Body of pancreas (tissue), 4 donors: ENCODE results near the gene TUBB1. TPM values are rescaled to one million over a fixed set of nuclear protein-coding genes. Genes with fewer than 3 reads are reported as not detected.
A peak's percentile ranks its signal among the peaks of the same experiment; 100 is the strongest.

ENCODE experiments used
- ATAC-seq: fragments of 150-250 bp; one replicate; pipeline ENCODE4 v1.9.1; 2016
- DNase-seq, 4 donors: peaks; one replicate each; pipeline ENCODE4 v3.0.0-alpha.2; 2019
- H3K27ac ChIP-seq, 4 donors: fragments of 200-600 bp; sonication (generic); 1 replicate in 3 of 4; 2 replicates in 1 of 4; pipeline versions ENCODE4 v1.5.1 to v1.6.1; 2016 to 2019; ENCODE audit warnings: mild to moderate bottlenecking in 1 of 4, mixed read lengths in 1 of 4, moderate library complexity in 1 of 4
- H3K27me3 ChIP-seq, 2 donors: fragments of 200-600 bp; sonication (generic); one replicate each; pipeline ENCODE4 v1.6.0; 2016; ENCODE audit warnings: mild to moderate bottlenecking in 1 of 2
- H3K36me3 ChIP-seq, 2 donors: fragments of 200-600 bp; sonication (generic); replicated peaks in 1 of 2; 2 replicates each; pipeline ENCODE4 v1.5.1; 2016; ENCODE audit warnings: low read depth in 2 of 2; ENCODE audit not compliant: insufficient read depth in 1 of 2
- H3K4me1 ChIP-seq: fragments of 200-600 bp; sonication (generic); one replicate; pipeline ENCODE4 v1.6.0; 2016
- H3K4me3 ChIP-seq, 2 donors: fragments of 200-600 bp; sonication (generic); 1 replicate in 1 of 2; 2 replicates in 1 of 2; pipeline ENCODE4 v1.5.1; 2016 to 2019
- H3K9me3 ChIP-seq, 3 donors: fragments of 200-600 bp; sonication (generic); 1 replicate in 2 of 3; 2 replicates in 1 of 3; pipeline ENCODE4 v1.5.1; 2016
- CTCF ChIP-seq, 7 experiments: fragments of 450-650 bp in 4 of 7; fragments of 200-600 bp in 3 of 7; sonication (generic) in 3 of 7; IDR thresholded peaks; one replicate each; pipeline ENCODE4 v1.5.1; 2016 to 2019; ENCODE audit warnings: antibody characterized with exemption in 7 of 7
- POLR2A ChIP-seq, 3 donors: fragments of 450-650 bp; IDR thresholded peaks; one replicate each; pipeline ENCODE4 v1.6.1; 2016; ENCODE audit warnings: antibody characterized with exemption in 3 of 3, mild to moderate bottlenecking in 2 of 3
- WGBS, 2 donors: methylation state at CpG; one replicate each; pipeline ENCODE4 v1.1.5; 2017; 5-methylcytosine and 5-hydroxymethylcytosine counted together
- intact Hi-C: fragments of 100-400 bp; cut with DNase I; formaldehyde crosslinking; loops from one replicate; pipeline ENCODE4 v1.15.1; 2023
- total RNA-seq, 2 donors: library from RNA; depleted of rRNA; stranded (reverse); fragments of >200 nt; gene quantifications; one replicate each; pipeline ENCODE4 v1.1.0, GENCODE V29; 2016

The TUBB1 gene
- total RNA-seq, 2 donors from 2014 or later, result not detected

DNA sequence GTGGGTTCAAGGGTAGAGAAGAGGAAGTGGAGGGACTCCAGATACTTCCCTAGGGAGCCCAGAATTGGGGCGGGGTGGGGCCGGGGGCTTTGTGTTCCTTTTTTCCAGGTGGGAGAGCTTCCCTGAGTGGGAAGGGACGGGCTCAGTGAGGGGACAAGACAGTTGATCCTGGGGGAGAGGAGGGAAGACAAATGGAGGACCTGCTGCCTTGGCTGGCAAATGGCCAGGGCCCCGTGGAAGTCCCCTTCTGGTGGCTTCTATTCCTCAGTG is 14.8 kb upstream of the TUBB1 start:
- Histone ChIP-seq H3K4me3 (no peak overlapping the region), H3K27me3 (no peaks in the 10 kb centered on the region), H3K4me1 (peaks cover 29% of the 10 kb centered on the region), H3K36me3 (peaks cover 0 to 6% of the 10 kb centered on the region in 2 donors), H3K27ac (peak overlapping the region in 2 of 4 donors; percentile 30 to 81), H3K9me3 (no peaks in the 10 kb centered on the region)
- DNase-seq (peak in 2 of 4 donors; percentile 39 to 61), ATAC-seq (no peak)
- TF ChIP-seq CTCF (IDR thresholded peaks at IDR 0.05) (no peak), POLR2A (IDR thresholded peaks at IDR 0.05) (no peak)
- intact Hi-C loops, result no loop called here
- WGBS, 2 donors, result 57 to 62% methylated on average over 4 of the region's 4 CpGs

DNA sequence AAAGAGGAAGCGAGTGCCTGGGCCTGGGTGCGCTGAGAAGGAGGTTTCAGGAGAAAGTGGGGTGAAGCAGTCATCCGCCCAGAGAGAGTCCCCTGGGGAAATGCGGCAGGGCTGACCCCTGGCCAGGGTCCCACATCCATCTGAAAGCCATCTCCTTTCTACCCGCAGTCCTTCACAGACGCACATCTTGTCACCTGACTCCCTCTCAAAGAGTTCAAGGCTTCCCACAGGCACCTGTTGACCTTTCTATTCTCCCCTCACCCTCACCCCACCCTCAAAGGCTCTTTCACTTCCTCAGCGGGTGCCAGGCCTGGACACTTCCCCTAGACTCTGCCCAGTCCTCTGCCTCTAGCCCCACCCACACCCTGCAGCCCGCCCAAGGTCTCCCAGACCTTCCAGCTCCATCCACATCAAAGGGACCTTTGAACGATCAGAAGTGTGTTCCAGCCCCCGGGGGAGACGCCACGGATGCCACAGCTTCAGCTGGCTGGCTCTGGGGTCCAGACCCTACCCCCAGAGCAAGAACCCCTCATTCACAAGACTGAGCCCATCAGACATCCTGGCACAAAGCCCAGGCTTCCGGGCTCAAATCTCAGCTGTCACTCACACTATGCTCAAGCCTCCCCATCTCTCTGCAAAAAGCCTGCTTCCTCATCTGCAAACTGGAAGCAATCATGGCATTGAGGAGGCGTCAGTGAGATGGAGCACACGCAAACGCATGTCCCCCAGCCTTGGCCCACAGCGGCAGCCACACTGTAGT is 14.3 kb upstream of the TUBB1 start:
- TF ChIP-seq POLR2A (IDR thresholded peaks at IDR 0.05), result no peak
- no peak for TF ChIP-seq CTCF (IDR thresholded peaks at IDR 0.05)
- Histone ChIP-seq H3K27me3 (no peaks in the 10 kb centered on the region), H3K4me1 (peaks cover 29% of the 10 kb centered on the region), H3K36me3 (peaks cover 0 to 6% of the 10 kb centered on the region in 2 donors), H3K4me3 (no peak overlapping the region), H3K27ac (peak overlapping the region in 2 of 4 donors; percentile 70 to 81), H3K9me3 (no peaks in the 10 kb centered on the region)
- 46 to 63% methylated on average over 12 to 17 of the region's 17 CpGs for WGBS, 2 donors
- DNase-seq, result peak in 2 of 4 donors; percentile 38 to 67
- ATAC-seq, result no peak
- intact Hi-C loops, result no loop called here

DNA sequence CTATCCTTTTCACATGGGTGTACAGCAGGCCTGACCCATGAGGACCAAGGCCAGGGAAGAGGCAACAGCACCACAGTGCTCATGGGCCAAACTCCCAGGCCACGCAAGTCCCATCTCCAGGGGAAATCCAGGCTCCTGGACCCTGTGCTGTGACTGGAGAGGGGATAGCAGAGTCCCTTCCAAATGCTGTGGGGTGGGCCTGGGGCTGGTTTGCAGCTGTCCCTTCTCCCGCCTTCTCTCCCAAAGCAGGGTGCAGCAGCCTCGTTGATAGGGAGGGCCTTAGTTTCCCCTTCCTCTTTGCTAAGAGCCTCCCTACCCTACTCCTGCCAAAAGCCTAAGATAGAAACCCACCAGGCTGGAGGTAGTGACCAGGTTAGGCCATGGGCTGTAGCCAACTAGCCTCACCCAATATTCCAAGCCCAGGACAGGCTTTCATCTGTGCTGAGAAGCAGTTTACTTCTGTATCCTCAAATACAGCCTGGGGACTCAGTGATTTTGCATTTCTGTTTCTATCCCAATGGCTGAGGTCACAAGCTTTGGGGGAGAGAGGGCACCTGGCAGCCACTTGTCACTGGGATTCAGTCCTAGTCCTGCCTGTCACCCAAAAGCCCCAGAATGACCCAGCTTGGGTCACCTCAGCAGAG is 13.6 kb upstream of the TUBB1 start:
- no peak for ATAC-seq
- TF ChIP-seq POLR2A (IDR thresholded peaks at IDR 0.05), result no peak
- TF ChIP-seq CTCF (IDR thresholded peaks at IDR 0.05), result no peak
- peak overlapping the region in 3 of 4 donors; percentile 70 to 81 (median 70) for H3K27ac ChIP-seq
- H3K4me1 ChIP-seq, result peaks cover 33% of the 10 kb centered on the region
- WGBS, 2 donors, result 54 to 69% methylated on average over 3 of the region's 3 CpGs
- intact Hi-C loops, result no loop called here
- no peak overlapping the region for H3K4me3 ChIP-seq
- no peak for DNase-seq
- H3K36me3 ChIP-seq, result peaks cover 0 to 6% of the 10 kb centered on the region in 2 donors
- H3K9me3 ChIP-seq, result no peaks in the 10 kb centered on the region
- no peaks in the 10 kb centered on the region for H3K27me3 ChIP-seq

DNA sequence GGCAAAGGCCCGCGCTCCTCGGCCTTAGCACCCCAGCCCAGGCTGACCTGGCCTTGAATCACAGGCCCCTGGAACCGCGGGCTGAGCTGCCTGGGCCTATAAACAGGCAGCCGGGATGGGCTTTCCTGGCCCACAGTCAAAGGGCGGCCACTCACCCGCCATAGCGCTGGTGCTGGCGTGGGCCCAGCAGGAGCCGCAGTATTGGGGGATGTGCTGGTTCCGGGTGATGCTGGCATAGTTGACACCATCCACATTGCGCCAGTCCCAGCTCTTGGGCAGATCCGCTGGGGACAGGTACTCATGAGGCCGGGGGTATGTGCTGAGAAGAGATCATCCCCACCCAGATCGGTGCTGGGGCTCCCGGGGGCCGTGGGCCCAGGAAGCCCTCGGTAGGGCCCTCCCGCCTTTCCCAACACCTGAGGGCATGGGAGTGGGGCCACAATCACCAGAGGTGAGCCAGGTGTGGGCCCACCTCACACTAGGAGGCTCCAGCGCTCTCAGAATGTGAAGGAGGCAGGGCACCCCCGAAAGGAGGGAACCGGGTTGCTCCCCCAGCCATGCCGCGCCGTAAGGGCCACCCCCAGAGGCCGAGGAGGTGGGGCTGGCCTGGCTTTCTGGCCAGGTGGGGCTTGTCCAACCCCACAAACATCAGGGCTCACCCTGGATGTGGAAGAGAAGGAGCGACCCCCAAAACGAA is 12.9 kb upstream of the TUBB1 start:
- peak in 1 of 4 donors; percentile 29 for DNase-seq
- H3K27ac ChIP-seq, result peak overlapping the region; percentile 21 to 81 (median 70)
- H3K36me3 ChIP-seq, result peaks cover 0 to under 1% of the 10 kb centered on the region in 2 donors
- TF ChIP-seq CTCF (IDR thresholded peaks at IDR 0.05) (no peak), POLR2A (IDR thresholded peaks at IDR 0.05) (no peak)
- H3K4me3 ChIP-seq, result peak overlapping the region; percentile 31 to 51
- ATAC-seq, result peak; percentile 18
- H3K9me3 ChIP-seq, result no peaks in the 10 kb centered on the region
- intact Hi-C loops, result no loop called here
- WGBS, 2 donors, result 33 to 37% methylated on average over 6 to 28 of the region's 29 CpGs
- H3K27me3 ChIP-seq, result no peaks in the 10 kb centered on the region
- peaks cover 38% of the 10 kb centered on the region for H3K4me1 ChIP-seq
